Measurements from ENCODE around the gene NUTM2B.
"Not testable (repeated sequence)": the region's sequence is repeated elsewhere in the genome, so short reads cannot be mapped to it uniquely, and the experiment has no call there.

- not testable (repeated sequence) for TF ChIP-seq POLR2A (IDR thresholded peaks at IDR 0.05); CTCF (IDR thresholded peaks at IDR 0.05 in 8 of 11, conservative IDR thresholded peaks at IDR 0.05 in 3 of 11); POLR2AphosphoS5 (IDR thresholded peaks at IDR 0.05)
These were observed 5.9 kb upstream of the NUTM2B start for GRCh38 chr10:79697141-79697540.

Measured in spleen (tissue), 7 donors.